Endodermal cell (in vitro differentiated cells): ENCODE results near the gene PLCB4. TPM values are rescaled to one million over a fixed set of nuclear protein-coding genes. Genes with fewer than 3 reads are reported as not detected.
"Not testable (repeated sequence)": the region's sequence is repeated elsewhere in the genome, so short reads cannot be mapped to it uniquely, and the experiment has no call there.

Experiments
- DNase-seq: peaks from one replicate; pipeline ENCODE4 v3.0.0-alpha.2; 2017
- H3K27ac ChIP-seq: 2 replicates; pipeline ENCODE4 v1.5.1; 2013; ENCODE audit warnings: mild to moderate bottlenecking, low read depth, low read length, moderate library complexity
- H3K27me3 ChIP-seq: 2 replicates; pipeline ENCODE4 v1.6.1; 2013; ENCODE audit warnings: mild to moderate bottlenecking, low read length, moderate library complexity; ENCODE audit not compliant: insufficient read depth, control insufficient read depth, poor library complexity, severe bottlenecking
- H3K36me3 ChIP-seq: 2 replicates; pipeline ENCODE4 v1.7.0; 2013; ENCODE audit warnings: mild to moderate bottlenecking, low read length, moderate library complexity; ENCODE audit not compliant: control insufficient read depth, insufficient read depth
- H3K4me1 ChIP-seq: one replicate; pipeline ENCODE4 v1.7.0; 2013; ENCODE audit warnings: low read length; ENCODE audit not compliant: control insufficient read depth, insufficient read depth
- H3K4me3 ChIP-seq: 2 replicates; pipeline ENCODE4 v1.5.1; 2013; ENCODE audit warnings: mild to moderate bottlenecking, low read length, moderate library complexity
- H3K9ac ChIP-seq: 2 replicates; pipeline ENCODE4 v1.6.1; 2013; ENCODE audit warnings: mild to moderate bottlenecking, low read length, moderate library complexity; ENCODE audit not compliant: poor library complexity, severe bottlenecking; ENCODE audit errors: extremely low read depth
- H3K9me3 ChIP-seq: 2 replicates; pipeline ENCODE4 v1.6.1; 2013; ENCODE audit warnings: mild to moderate bottlenecking, low read length, moderate library complexity; ENCODE audit not compliant: control insufficient read depth
- H3K27ac Mint-ChIP-seq: 2 replicates; pipeline ENCODE4 v1.8.0; 2020; ENCODE audit warnings: mixed read lengths
- H3K27me3 Mint-ChIP-seq: 2 replicates; pipeline ENCODE4 v1.8.0; 2021; ENCODE audit warnings: mild to moderate bottlenecking, mixed read lengths; ENCODE audit not compliant: insufficient read depth
- H3K36me3 Mint-ChIP-seq: 2 replicates; pipeline ENCODE4 v1.8.0; 2020; ENCODE audit warnings: low read depth, mixed read lengths
- H3K4me1 Mint-ChIP-seq: 2 replicates; pipeline ENCODE4 v1.8.0; 2020; ENCODE audit warnings: mixed read lengths
- H3K4me3 Mint-ChIP-seq: 2 replicates; pipeline ENCODE4 v1.8.0; 2020; ENCODE audit warnings: mild to moderate bottlenecking, moderate library complexity, mixed read lengths
- H3K9me3 Mint-ChIP-seq: 2 replicates; pipeline ENCODE4 v1.8.0; 2020; ENCODE audit warnings: mild to moderate bottlenecking, mixed read lengths
- WGBS, 2 experiments: methylation state at CpG; one replicate each; pipeline versions ENCODE4 v1.1.5 to v1.1.7; 2013; ENCODE audit warnings: missing lambda C conversion rate in 2 of 2, mixed read lengths in 1 of 2; ENCODE audit not compliant: insufficient coverage in 1 of 2, insufficient read length in 1 of 2; 5-methylcytosine and 5-hydroxymethylcytosine counted together
- total RNA-seq, 2 donors: library from RNA; stranded (reverse); fragmentation: NEBNext Ultra II Directional in 1 of 2; extraction: Animal tissue kit (Norgen Biotek cat#: 25700) in 1 of 2; gene quantifications; 2 replicates in 1 of 2; 3 replicates in 1 of 2; pipeline ENCODE4 v1.2.1, GENCODE V29; 2021
- TF ChIP-seq, protein P1 (sequence below): fragments of 200-600 bp; sonication (generic); conservative IDR thresholded peaks from 2 replicates; pipeline ENCODE4 v1.5.0; 2021; ENCODE audit warnings: antibody characterized with exemption, mild to moderate bottlenecking

Gene PLCB4
- total RNA-seq, 2 donors from 2014 or later = 14.4 to 14.6 TPM

DNA sequence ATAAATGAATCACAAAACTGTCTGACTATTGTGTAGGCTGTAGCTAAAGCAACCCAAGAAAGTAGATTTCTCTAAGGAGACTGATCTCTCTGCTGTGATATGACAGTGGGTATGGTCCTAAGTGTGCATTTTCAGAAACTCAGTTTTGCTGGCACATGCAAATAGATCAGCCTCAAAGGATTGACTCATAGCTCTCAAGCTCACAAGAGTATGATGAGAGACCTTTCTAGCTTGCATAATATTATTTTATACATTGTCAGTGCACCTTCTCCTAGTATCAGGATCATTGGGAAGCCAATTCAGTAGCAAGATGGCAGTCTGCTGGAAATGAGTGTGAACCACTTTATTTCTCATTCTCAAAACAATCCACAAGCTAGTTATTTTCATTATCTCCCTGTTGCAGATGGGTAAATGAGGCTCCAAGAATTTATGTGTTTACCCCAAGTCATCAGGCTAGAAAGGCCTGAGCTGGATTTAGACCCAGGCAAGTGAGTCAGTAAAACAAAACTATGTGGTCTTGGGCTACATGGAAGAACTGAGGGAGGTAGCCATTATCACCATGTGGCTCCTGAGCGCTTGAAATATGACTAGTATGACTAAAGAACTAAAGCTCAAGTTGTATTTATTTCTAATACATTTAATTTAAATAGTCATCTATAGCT lies 27.9 kb upstream of the PLCB4 start:
- no peaks in the 10 kb centered on the region for H3K27me3 Mint-ChIP-seq
- TF ChIP-seq, protein P1, sequence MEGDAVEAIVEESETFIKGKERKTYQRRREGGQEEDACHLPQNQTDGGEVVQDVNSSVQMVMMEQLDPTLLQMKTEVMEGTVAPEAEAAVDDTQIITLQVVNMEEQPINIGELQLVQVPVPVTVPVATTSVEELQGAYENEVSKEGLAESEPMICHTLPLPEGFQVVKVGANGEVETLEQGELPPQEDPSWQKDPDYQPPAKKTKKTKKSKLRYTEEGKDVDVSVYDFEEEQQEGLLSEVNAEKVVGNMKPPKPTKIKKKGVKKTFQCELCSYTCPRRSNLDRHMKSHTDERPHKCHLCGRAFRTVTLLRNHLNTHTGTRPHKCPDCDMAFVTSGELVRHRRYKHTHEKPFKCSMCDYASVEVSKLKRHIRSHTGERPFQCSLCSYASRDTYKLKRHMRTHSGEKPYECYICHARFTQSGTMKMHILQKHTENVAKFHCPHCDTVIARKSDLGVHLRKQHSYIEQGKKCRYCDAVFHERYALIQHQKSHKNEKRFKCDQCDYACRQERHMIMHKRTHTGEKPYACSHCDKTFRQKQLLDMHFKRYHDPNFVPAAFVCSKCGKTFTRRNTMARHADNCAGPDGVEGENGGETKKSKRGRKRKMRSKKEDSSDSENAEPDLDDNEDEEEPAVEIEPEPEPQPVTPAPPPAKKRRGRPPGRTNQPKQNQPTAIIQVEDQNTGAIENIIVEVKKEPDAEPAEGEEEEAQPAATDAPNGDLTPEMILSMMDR = no peak
- no peak overlapping the region for H3K9ac ChIP-seq
- H3K27ac Mint-ChIP-seq = no peak overlapping the region
- no peaks in the 10 kb centered on the region for H3K9me3 Mint-ChIP-seq
- DNase-seq = no peak
- no peaks in the 10 kb centered on the region for H3K36me3 ChIP-seq
- no peaks in the 10 kb centered on the region for H3K4me1 ChIP-seq
- WGBS, 2 experiments = no CpG with 5 or more reads among the region's 1 CpG
- no peak overlapping the region for H3K27ac ChIP-seq
- H3K9me3 ChIP-seq = no peaks in the 10 kb centered on the region
- no peaks in the 10 kb centered on the region for H3K4me1 Mint-ChIP-seq
- H3K27me3 ChIP-seq = no peaks in the 10 kb centered on the region
- no peak overlapping the region for H3K4me3 ChIP-seq
- H3K36me3 Mint-ChIP-seq = no peaks in the 10 kb centered on the region
- H3K4me3 Mint-ChIP-seq = no peak overlapping the region

DNA sequence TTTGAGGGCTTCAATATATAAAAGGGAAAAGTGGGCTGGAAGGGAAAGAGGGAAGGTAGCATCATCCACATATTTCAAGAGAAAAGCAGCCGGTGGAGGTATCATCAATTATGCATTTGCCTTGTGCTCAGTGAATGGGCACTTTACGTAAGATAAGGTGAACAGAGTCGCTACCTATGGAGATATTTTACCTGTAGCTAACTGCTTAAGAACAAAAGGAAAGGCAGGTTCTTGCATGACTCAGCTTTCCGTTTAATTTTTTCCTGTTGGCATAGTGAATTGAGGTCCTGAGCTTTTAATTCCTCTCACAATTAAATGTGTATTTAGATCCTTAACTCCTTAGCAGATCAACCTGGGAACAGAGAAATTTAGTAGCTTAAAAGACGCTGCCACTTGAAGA lies 25.5 kb upstream of the PLCB4 start:
- H3K4me1 ChIP-seq = no peaks in the 10 kb centered on the region
- no peak overlapping the region for H3K4me3 ChIP-seq
- no peak overlapping the region for H3K27ac ChIP-seq
- H3K36me3 ChIP-seq = no peaks in the 10 kb centered on the region
- TF ChIP-seq, protein P1 = no peak
- no peaks in the 10 kb centered on the region for H3K27me3 ChIP-seq
- H3K36me3 Mint-ChIP-seq = no peaks in the 10 kb centered on the region
- no peak overlapping the region for H3K27ac Mint-ChIP-seq
- WGBS, 2 experiments = 93 to 95% methylated on average over 3 to 5 of the region's 5 CpGs
- H3K9me3 ChIP-seq = peaks cover 5% of the 10 kb centered on the region
- no peak overlapping the region for H3K4me3 Mint-ChIP-seq
- no peaks in the 10 kb centered on the region for H3K27me3 Mint-ChIP-seq
- no peak for DNase-seq
- H3K4me1 Mint-ChIP-seq = no peaks in the 10 kb centered on the region
- H3K9me3 Mint-ChIP-seq = peaks cover 11% of the 10 kb centered on the region
- H3K9ac ChIP-seq = no peak overlapping the region

DNA sequence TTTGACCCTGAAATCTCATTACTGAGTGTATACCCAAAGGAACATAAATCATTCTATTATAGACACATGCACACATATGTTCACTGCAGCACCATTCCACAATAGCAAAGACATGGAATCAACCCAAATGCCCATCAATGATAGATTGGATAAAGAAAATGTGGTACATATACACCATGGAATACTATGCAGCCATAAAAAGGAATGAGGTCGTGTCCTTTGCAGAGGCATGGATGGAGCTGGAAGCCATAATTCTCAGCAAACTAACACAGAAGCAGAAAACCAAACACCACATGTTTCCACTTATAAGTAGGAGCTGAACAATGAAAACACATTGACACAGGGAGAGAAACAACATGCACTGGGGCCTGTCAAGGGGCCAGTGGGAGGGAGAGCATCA lies 21.0 kb upstream of the PLCB4 start:
- H3K4me3 ChIP-seq, H3K27me3 Mint-ChIP-seq, H3K36me3 ChIP-seq, H3K4me1 Mint-ChIP-seq, H3K36me3 Mint-ChIP-seq, H3K9ac ChIP-seq, H3K4me3 Mint-ChIP-seq, DNase-seq, H3K27ac Mint-ChIP-seq, H3K27ac ChIP-seq, H3K4me1 ChIP-seq, H3K27me3 ChIP-seq: not testable (repeated sequence)
- no CpG with 5 or more reads among the region's 1 CpG for WGBS, 2 experiments
- peaks cover 12% of the 10 kb centered on the region for H3K9me3 ChIP-seq
- H3K9me3 Mint-ChIP-seq = peaks cover 23% of the 10 kb centered on the region

DNA sequence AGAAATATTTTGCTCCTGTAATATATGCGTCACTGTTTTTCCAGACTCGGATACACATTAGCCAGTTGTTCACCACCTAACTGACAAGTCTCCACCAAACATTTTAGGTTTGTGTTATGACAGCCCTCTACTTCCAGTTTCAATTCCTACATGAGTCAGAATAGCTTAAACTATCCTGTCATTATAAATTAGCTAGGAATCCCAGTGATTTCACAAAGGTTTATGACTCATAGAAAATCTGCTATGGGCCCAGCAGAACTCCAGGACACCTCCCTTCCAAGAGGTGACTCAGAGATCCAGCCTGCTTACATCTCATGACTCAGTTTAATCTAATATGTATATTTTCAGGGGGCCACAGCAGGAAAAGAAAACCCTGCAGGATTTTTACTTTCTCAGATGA lies 17.4 kb upstream of the PLCB4 start:
- peaks cover 2% of the 10 kb centered on the region for H3K4me1 Mint-ChIP-seq
- Histone ChIP-seq H3K27me3 (no peaks in the 10 kb centered on the region), H3K36me3 (no peaks in the 10 kb centered on the region), H3K9ac (no peak overlapping the region), H3K4me3 (no peak overlapping the region), H3K27ac (no peak overlapping the region), H3K9me3 (peaks cover 12% of the 10 kb centered on the region), H3K4me1 (no peaks in the 10 kb centered on the region)
- H3K36me3 Mint-ChIP-seq = no peaks in the 10 kb centered on the region
- 93 to 94% methylated on average over 2 of the region's 2 CpGs for WGBS, 2 experiments
- no peak overlapping the region for H3K4me3 Mint-ChIP-seq
- TF ChIP-seq, protein P1 = no peak
- DNase-seq = no peak
- no peaks in the 10 kb centered on the region for H3K27me3 Mint-ChIP-seq
- H3K9me3 Mint-ChIP-seq = peaks cover 20% of the 10 kb centered on the region
- H3K27ac Mint-ChIP-seq = no peak overlapping the region
